GM12874 (cell line): ENCODE results near the gene OSTM1.

Experiments
- CTCF ChIP-seq: IDR thresholded peaks from 2 replicates; pipeline ENCODE4 v1.5.1; 2011; ENCODE audit warnings: low read depth, mild to moderate bottlenecking, control low read depth, low read length, moderate library complexity; ENCODE audit not compliant: insufficient read depth

The OSTM1 gene

GRCh38 chr6:107999341-107999740 is 75.2 kb downstream of the OSTM1 start:
- TF ChIP-seq CTCF: no peak

GRCh38 chr6:107991772-107992550 is 82.6 kb downstream of the OSTM1 start:
- no peak for TF ChIP-seq CTCF
